ENCODE data around the gene FUT6. TPM values are rescaled to one million over a fixed set of nuclear protein-coding genes. Genes with fewer than 3 reads are reported as not detected.

The FUT6 gene
- total RNA-seq, 1 experiment from 2014 or later, result not detected

- intact Hi-C loops (cut with micrococcal nuclease), result no loop called here
- Mint-ChIP-seq H3K27ac (ENCODE audit: low read depth, unreplicated experiment) (no peak overlapping the region), H3K4me3 (ENCODE audit: unreplicated experiment) (no peak overlapping the region), H3K27me3 (ENCODE audit: insufficient read depth, unreplicated experiment) (no peaks in the 10 kb centered on the region), H3K4me1 (ENCODE audit: insufficient read depth, unreplicated experiment) (peaks cover 6% of the 10 kb centered on the region), H3K9me3 (ENCODE audit: unreplicated experiment) (no peaks in the 10 kb centered on the region), H3K36me3 (ENCODE audit: insufficient read depth, unreplicated experiment) (no peaks in the 10 kb centered on the region)
- ChIA-PET POLR2A (interaction anchor here (2.8 kb wide), 1 partner anchor 74 kb away, joined by 32 read pairs; the partner anchor contains the start of genes NDUFA11 and VMAC), CTCF (interaction anchor here (0.6 kb wide), 2 partner anchors 17 to 852 kb away, joined by 3 read pairs; no protein-coding TSS in a partner anchor)
- DNase-seq (ENCODE audit: unreplicated experiment), result no peak
- no TSS peak for BruUV-seq (replicated peaks)
- TF ChIP-seq CTCF (IDR thresholded peaks at IDR 0.05; ENCODE audit: unreplicated experiment), result no peak
Measured at GRCh38 chr19:5829567-5830310, 9.8 kb downstream of the FUT6 start.

- intact Hi-C loops (cut with micrococcal nuclease), result no loop called here
- Mint-ChIP-seq H3K4me1 (ENCODE audit: insufficient read depth, unreplicated experiment) (peaks cover 6% of the 10 kb centered on the region), H3K27me3 (ENCODE audit: insufficient read depth, unreplicated experiment) (no peaks in the 10 kb centered on the region), H3K27ac (ENCODE audit: low read depth, unreplicated experiment) (peak overlapping the region; percentile 93), H3K36me3 (ENCODE audit: insufficient read depth, unreplicated experiment) (no peaks in the 10 kb centered on the region), H3K9me3 (ENCODE audit: unreplicated experiment) (no peaks in the 10 kb centered on the region), H3K4me3 (ENCODE audit: unreplicated experiment) (peak overlapping the region; percentile 95)
- ChIA-PET CTCF (interaction anchor here (0.6 to 2.3 kb wide), 4 partner anchors 18 to 853 kb away, joined by 3 to 12 read pairs (median 3); no protein-coding TSS in a partner anchor), POLR2A (interaction anchor here (0.6 to 2.8 kb wide), 10 partner anchors 13 to 192 kb away, joined by 3 to 32 read pairs (median 4); partner anchors contain the start of genes DUS3L, NDUFA11 and VMAC)
- no peak for TF ChIP-seq CTCF (IDR thresholded peaks at IDR 0.05; ENCODE audit: unreplicated experiment)
- TSS peak; percentile 98 for BruUV-seq (replicated peaks)
- no peak for DNase-seq (ENCODE audit: unreplicated experiment)
Measured at GRCh38 chr19:5828661-5829566, 10.6 kb downstream of the FUT6 start.

- no TSS peak for BruUV-seq (replicated peaks)
- Mint-ChIP-seq H3K36me3 (ENCODE audit: insufficient read depth, unreplicated experiment) (no peaks in the 10 kb centered on the region), H3K9me3 (ENCODE audit: unreplicated experiment) (no peaks in the 10 kb centered on the region), H3K27me3 (ENCODE audit: insufficient read depth, unreplicated experiment) (no peaks in the 10 kb centered on the region), H3K4me3 (ENCODE audit: unreplicated experiment) (peak overlapping the region; percentile 95), H3K4me1 (ENCODE audit: insufficient read depth, unreplicated experiment) (peaks cover 13% of the 10 kb centered on the region), H3K27ac (ENCODE audit: low read depth, unreplicated experiment) (peak overlapping the region; percentile 93)
- POLR2A ChIA-PET, result interaction anchor here (0.6 to 2.8 kb wide), 10 partner anchors 13 to 193 kb away, joined by 3 to 32 read pairs (median 4); partner anchors contain the start of genes DUS3L, NDUFA11 and VMAC
- DNase-seq (ENCODE audit: unreplicated experiment), result peak; percentile 84
- intact Hi-C loops (cut with micrococcal nuclease), result no loop called here
- no peak for TF ChIP-seq CTCF (IDR thresholded peaks at IDR 0.05; ENCODE audit: unreplicated experiment)
- CTCF ChIA-PET, result interaction anchor here (0.7 to 2.3 kb wide), 3 partner anchors 21 to 119 kb away, joined by 3 to 12 read pairs (median 4); no protein-coding TSS in a partner anchor
Measured at GRCh38 chr19:5827891-5828660, 11.4 kb downstream of the FUT6 start.

All from MCF 10A (cell line).